Measurements from ENCODE around the gene NXN. TPM values are rescaled to one million over a fixed set of nuclear protein-coding genes. Genes with fewer than 3 reads are reported as not detected.

The NXN gene
- polyA plus RNA-seq, 1 donor from 2014 or later: 14.8 TPM

DNA sequence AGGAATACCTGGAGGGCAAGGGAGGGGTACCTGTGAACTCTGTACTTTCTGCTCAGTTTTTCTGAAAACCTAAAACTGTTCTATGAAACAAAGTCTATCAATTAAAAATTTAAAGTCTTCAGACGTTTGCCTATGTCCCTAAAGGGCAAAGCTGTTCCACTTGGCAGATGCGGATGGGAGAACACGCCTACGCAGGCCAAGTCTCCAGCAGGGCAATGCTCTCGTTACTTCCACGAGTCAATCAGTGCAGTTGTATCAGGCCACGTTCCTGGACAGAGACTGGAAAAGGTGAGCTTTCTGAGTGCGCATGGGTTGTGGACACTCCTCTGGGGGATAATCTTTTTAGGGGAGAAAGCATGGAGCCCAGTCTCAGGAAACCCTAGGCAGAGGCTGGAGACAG is 86.6 kb downstream of the NXN start:
- no peaks in the 10 kb centered on the region for H3K27me3 ChIP-seq (ENCODE audit: insufficient read depth, low read depth, low read length)
- H3K4me3 ChIP-seq (ENCODE audit: low read length): no peak overlapping the region
- no peak overlapping the region for H2AFZ ChIP-seq (ENCODE audit: low read depth, low read length)
- H3K27ac ChIP-seq (ENCODE audit: low read length): no peak overlapping the region
- H3F3A ChIP-seq (ENCODE audit: insufficient read depth, low read length, poor library complexity, severe bottlenecking): no peaks in the 10 kb centered on the region
- no peaks in the 10 kb centered on the region for H4K20me1 ChIP-seq (ENCODE audit: insufficient read depth)
- H3K9me2 ChIP-seq (ENCODE audit: insufficient read depth, low read length): no peaks in the 10 kb centered on the region
- no peaks in the 10 kb centered on the region for H3K9me3 ChIP-seq (ENCODE audit: low read length)
- H3K36me3 ChIP-seq (ENCODE audit: insufficient read depth, low read length): no peaks in the 10 kb centered on the region
- TF ChIP-seq, protein P1, sequence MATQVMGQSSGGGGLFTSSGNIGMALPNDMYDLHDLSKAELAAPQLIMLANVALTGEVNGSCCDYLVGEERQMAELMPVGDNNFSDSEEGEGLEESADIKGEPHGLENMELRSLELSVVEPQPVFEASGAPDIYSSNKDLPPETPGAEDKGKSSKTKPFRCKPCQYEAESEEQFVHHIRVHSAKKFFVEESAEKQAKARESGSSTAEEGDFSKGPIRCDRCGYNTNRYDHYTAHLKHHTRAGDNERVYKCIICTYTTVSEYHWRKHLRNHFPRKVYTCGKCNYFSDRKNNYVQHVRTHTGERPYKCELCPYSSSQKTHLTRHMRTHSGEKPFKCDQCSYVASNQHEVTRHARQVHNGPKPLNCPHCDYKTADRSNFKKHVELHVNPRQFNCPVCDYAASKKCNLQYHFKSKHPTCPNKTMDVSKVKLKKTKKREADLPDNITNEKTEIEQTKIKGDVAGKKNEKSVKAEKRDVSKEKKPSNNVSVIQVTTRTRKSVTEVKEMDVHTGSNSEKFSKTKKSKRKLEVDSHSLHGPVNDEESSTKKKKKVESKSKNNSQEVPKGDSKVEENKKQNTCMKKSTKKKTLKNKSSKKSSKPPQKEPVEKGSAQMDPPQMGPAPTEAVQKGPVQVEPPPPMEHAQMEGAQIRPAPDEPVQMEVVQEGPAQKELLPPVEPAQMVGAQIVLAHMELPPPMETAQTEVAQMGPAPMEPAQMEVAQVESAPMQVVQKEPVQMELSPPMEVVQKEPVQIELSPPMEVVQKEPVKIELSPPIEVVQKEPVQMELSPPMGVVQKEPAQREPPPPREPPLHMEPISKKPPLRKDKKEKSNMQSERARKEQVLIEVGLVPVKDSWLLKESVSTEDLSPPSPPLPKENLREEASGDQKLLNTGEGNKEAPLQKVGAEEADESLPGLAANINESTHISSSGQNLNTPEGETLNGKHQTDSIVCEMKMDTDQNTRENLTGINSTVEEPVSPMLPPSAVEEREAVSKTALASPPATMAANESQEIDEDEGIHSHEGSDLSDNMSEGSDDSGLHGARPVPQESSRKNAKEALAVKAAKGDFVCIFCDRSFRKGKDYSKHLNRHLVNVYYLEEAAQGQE (IDR thresholded peaks at IDR 0.05; ENCODE audit: borderline replicate concordance): no peak
- TF ChIP-seq POLR2AphosphoS5 (IDR thresholded peaks at IDR 0.05) (no peak), EP300 (conservative IDR thresholded peaks at IDR 0.05; ENCODE audit: poor library complexity, severe bottlenecking) (no peak), SMC3 (conservative IDR thresholded peaks at IDR 0.05; ENCODE audit: poor library complexity) (no peak), TAF1 (IDR thresholded peaks at IDR 0.05; ENCODE audit: low read depth) (no peak), RAD21 (conservative IDR thresholded peaks at IDR 0.05) (no peak), EZH2 (IDR thresholded peaks at IDR 0.05; ENCODE audit: borderline replicate concordance, insufficient read depth, low read length, poor library complexity, severe bottlenecking) (no peak), MXI1 (conservative IDR thresholded peaks at IDR 0.05; ENCODE audit: poor library complexity, severe bottlenecking) (no peak)
- TF ChIP-seq, protein P2, sequence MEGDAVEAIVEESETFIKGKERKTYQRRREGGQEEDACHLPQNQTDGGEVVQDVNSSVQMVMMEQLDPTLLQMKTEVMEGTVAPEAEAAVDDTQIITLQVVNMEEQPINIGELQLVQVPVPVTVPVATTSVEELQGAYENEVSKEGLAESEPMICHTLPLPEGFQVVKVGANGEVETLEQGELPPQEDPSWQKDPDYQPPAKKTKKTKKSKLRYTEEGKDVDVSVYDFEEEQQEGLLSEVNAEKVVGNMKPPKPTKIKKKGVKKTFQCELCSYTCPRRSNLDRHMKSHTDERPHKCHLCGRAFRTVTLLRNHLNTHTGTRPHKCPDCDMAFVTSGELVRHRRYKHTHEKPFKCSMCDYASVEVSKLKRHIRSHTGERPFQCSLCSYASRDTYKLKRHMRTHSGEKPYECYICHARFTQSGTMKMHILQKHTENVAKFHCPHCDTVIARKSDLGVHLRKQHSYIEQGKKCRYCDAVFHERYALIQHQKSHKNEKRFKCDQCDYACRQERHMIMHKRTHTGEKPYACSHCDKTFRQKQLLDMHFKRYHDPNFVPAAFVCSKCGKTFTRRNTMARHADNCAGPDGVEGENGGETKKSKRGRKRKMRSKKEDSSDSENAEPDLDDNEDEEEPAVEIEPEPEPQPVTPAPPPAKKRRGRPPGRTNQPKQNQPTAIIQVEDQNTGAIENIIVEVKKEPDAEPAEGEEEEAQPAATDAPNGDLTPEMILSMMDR (IDR thresholded peaks at IDR 0.05; ENCODE audit: poor library complexity, severe bottlenecking): no peak
- H3K4me2 ChIP-seq (ENCODE audit: low read length): no peak overlapping the region
- H3K9ac ChIP-seq (ENCODE audit: low read length): no peak overlapping the region
- H3K79me2 ChIP-seq (replicated peaks; ENCODE audit: insufficient read depth, low read length): peaks cover 6% of the 10 kb centered on the region

DNA sequence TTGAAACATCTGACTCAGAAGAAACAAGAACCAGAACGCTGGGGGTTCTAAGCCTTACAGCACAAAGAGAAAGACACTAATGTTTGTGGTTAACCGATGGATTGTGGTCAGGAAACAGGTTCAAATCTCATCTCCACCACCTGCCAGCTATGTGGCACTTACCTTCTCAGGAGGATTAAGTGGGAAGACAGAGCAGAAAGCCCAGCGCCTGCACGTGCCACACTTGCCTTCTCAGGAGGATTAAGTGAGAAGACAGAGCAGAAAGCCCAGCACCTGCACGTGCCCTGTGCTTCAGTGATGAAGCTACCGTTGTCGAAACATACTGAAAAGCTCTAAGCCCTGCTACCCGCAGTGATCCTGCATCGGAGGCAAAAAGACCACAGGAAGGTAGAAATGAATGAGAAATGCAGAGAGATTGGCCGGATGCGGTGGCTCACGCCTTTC is 90.6 kb downstream of the NXN start:
- Histone ChIP-seq H2AFZ (ENCODE audit: low read depth, low read length) (no peak overlapping the region), H3K27me3 (ENCODE audit: insufficient read depth, low read depth, low read length) (no peaks in the 10 kb centered on the region), H3K36me3 (ENCODE audit: insufficient read depth, low read length) (no peaks in the 10 kb centered on the region), H3K4me2 (ENCODE audit: low read length) (no peak overlapping the region), H3K27ac (ENCODE audit: low read length) (no peak overlapping the region), H3F3A (ENCODE audit: insufficient read depth, low read length, poor library complexity, severe bottlenecking) (no peaks in the 10 kb centered on the region), H3K9me2 (ENCODE audit: insufficient read depth, low read length) (no peaks in the 10 kb centered on the region), H4K20me1 (ENCODE audit: insufficient read depth) (no peaks in the 10 kb centered on the region), H3K9ac (ENCODE audit: low read length) (no peak overlapping the region), H3K79me2 (replicated peaks; ENCODE audit: insufficient read depth, low read length) (peaks cover 17% of the 10 kb centered on the region), H3K9me3 (ENCODE audit: low read length) (no peaks in the 10 kb centered on the region), H3K4me3 (ENCODE audit: low read length) (no peak overlapping the region)
- TF ChIP-seq, protein P2 (IDR thresholded peaks at IDR 0.05; ENCODE audit: poor library complexity, severe bottlenecking): no peak
- TF ChIP-seq EP300 (conservative IDR thresholded peaks at IDR 0.05; ENCODE audit: poor library complexity, severe bottlenecking) (no peak), MXI1 (conservative IDR thresholded peaks at IDR 0.05; ENCODE audit: poor library complexity, severe bottlenecking) (no peak), SMC3 (conservative IDR thresholded peaks at IDR 0.05; ENCODE audit: poor library complexity) (no peak), RAD21 (conservative IDR thresholded peaks at IDR 0.05) (no peak), TAF1 (IDR thresholded peaks at IDR 0.05; ENCODE audit: low read depth) (no peak), EZH2 (IDR thresholded peaks at IDR 0.05; ENCODE audit: borderline replicate concordance, insufficient read depth, low read length, poor library complexity, severe bottlenecking) (no peak), POLR2AphosphoS5 (IDR thresholded peaks at IDR 0.05) (no peak)
- TF ChIP-seq, protein P1 (IDR thresholded peaks at IDR 0.05; ENCODE audit: borderline replicate concordance): no peak
